H1 (cell line): ENCODE results near the gene DOK1. TPM values are rescaled to one million over a fixed set of nuclear protein-coding genes. Genes with fewer than 3 reads are reported as not detected.

Experiments
- ASH2L ChIP-seq: fragments of 200-600, 300-600 bp; sonication (generic); IDR thresholded peaks from one replicate; pipeline ENCODE4 v1.7.1; 2017; ENCODE audit warnings: low read length
- ATF3 ChIP-seq: IDR thresholded peaks from 2 replicates; pipeline ENCODE4 v1.6.1; 2011; ENCODE audit warnings: low read depth, mild to moderate bottlenecking, low read length; ENCODE audit not compliant: insufficient read depth
- CBX5 ChIP-seq: fragments of 300-800, 300-1000 bp; sonication (generic); IDR thresholded peaks from 2 replicates; pipeline ENCODE4 v1.7.1; 2016; ENCODE audit warnings: antibody characterized with exemption, low read length, low read depth
- CHD2 ChIP-seq: IDR thresholded peaks from 2 replicates; pipeline ENCODE4 v1.6.1; 2012; ENCODE audit warnings: low read length, improper control_type of control experiment
- CTCF ChIP-seq, 3 experiments: IDR thresholded peaks; 1 replicate in 2 of 3; 2 replicates in 1 of 3; pipeline versions ENCODE4 v1.5.1 to v1.6.1; 2011; ENCODE audit warnings: low read length in 3 of 3, mild to moderate bottlenecking in 3 of 3, inconsistent platforms in 2 of 3, low read depth in 1 of 3, moderate library complexity in 1 of 3; ENCODE audit not compliant: insufficient read depth in 1 of 3; ENCODE audit errors: control extremely low read depth in 1 of 3
- EP300 ChIP-seq, 2 experiments: IDR thresholded peaks; 1 replicate in 1 of 2; 2 replicates in 1 of 2; pipeline ENCODE4 v1.6.1; 2011 to 2012; ENCODE audit warnings: low read depth in 2 of 2, low read length in 2 of 2, mild to moderate bottlenecking in 2 of 2, borderline replicate concordance in 1 of 2, inconsistent platforms in 1 of 2, moderate library complexity in 1 of 2
- GTF2F1 ChIP-seq: IDR thresholded peaks from 2 replicates; pipeline ENCODE4 v1.6.1; 2012; ENCODE audit warnings: low read depth, low read length, improper control_type of control experiment, borderline replicate concordance
- HDAC2 ChIP-seq, 2 experiments: fragments of 300-600 bp in 1 of 2; sonication (generic) in 1 of 2; IDR thresholded peaks; 2 replicates each; pipeline ENCODE4 v1.6.1; 2011 to 2012; ENCODE audit warnings: low read depth in 2 of 2, low read length in 2 of 2, mild to moderate bottlenecking in 2 of 2, moderate library complexity in 2 of 2, borderline replicate concordance in 1 of 2, inconsistent platforms in 1 of 2
- JUND ChIP-seq: IDR thresholded peaks from 2 replicates; pipeline ENCODE4 v1.6.1; 2011; ENCODE audit warnings: mild to moderate bottlenecking, improper control_type of control experiment, low read length
- KDM4A ChIP-seq: IDR thresholded peaks from one replicate; pipeline ENCODE4 v1.7.1; 2012; ENCODE audit warnings: low read depth, mild to moderate bottlenecking, moderate library complexity, low read length, inconsistent platforms; ENCODE audit not compliant: severe bottlenecking
- MAFK ChIP-seq: IDR thresholded peaks from 2 replicates; pipeline ENCODE4 v1.6.1; 2012; ENCODE audit warnings: low read depth, mild to moderate bottlenecking, improper control_type of control experiment, low read length
- MAX ChIP-seq: IDR thresholded peaks from 2 replicates; pipeline ENCODE4 v1.6.1; 2012; ENCODE audit warnings: inconsistent platforms
- NRF1 ChIP-seq: IDR thresholded peaks from 2 replicates; pipeline ENCODE4 v1.6.1; 2011; ENCODE audit warnings: mild to moderate bottlenecking, low read depth, low read length, improper control_type of control experiment
- POLR2AphosphoS5 ChIP-seq: IDR thresholded peaks from 2 replicates; pipeline ENCODE4 v1.6.1; 2011; ENCODE audit warnings: low read depth, low read length
- POU5F1 ChIP-seq: IDR thresholded peaks from 2 replicates; pipeline ENCODE4 v1.6.1; 2011; ENCODE audit warnings: low read depth, mild to moderate bottlenecking, low read length, moderate library complexity
- RBBP5 ChIP-seq: IDR thresholded peaks from 2 replicates; pipeline ENCODE4 v1.7.1; 2012; ENCODE audit warnings: low read depth, mild to moderate bottlenecking, inconsistent platforms, low read length, moderate library complexity, borderline replicate concordance
- RFX5 ChIP-seq: IDR thresholded peaks from 2 replicates; pipeline ENCODE4 v1.6.1; 2011; ENCODE audit warnings: low read depth, low read length, improper control_type of control experiment, borderline replicate concordance
- SIX5 ChIP-seq: IDR thresholded peaks from 2 replicates; pipeline ENCODE4 v1.6.1; 2011; ENCODE audit warnings: mild to moderate bottlenecking, low read depth, low read length
- TAF7 ChIP-seq: optimal IDR thresholded peaks from 2 replicates; pipeline ENCODE3; 2011; ENCODE audit warnings: low read depth, mild to moderate bottlenecking, inconsistent platforms, low read length, moderate library complexity, borderline replicate concordance
- TCF12 ChIP-seq: IDR thresholded peaks from 2 replicates; pipeline ENCODE4 v1.6.1; 2011; ENCODE audit warnings: low read depth, mild to moderate bottlenecking, low read length
- polyA plus RNA-seq, 7 experiments: library from polyadenylated mRNA; depleted of rRNA in 3 of 7; stranded (reverse) in 5 of 7; unstranded in 2 of 7; fragments of >200 nt in 5 of 7; fragments of 200-250 nt in 2 of 7; gene quantifications; 1 replicate in 5 of 7; 2 replicates in 1 of 7; 4 replicates in 1 of 7; pipeline versions ENCODE4 v1.2.1 to v1.2.3, GENCODE V29; 2011 to 2013; ENCODE audit warnings: missing spikeins in 2 of 7, mixed read lengths in 2 of 7
- total RNA-seq: library from RNA; stranded (reverse); fragmentation: NEBNext Ultra II Directional; extraction: Animal tissue kit (Norgen Biotek cat#: 25700); gene quantifications from 2 replicates; pipeline ENCODE4 v1.2.1, GENCODE V29; 2021

DOK1 gene
- total and polyA plus RNA-seq, 2 of the 8 experiments (the other 6 are each of a cell fraction or from before 2014, with no cell fraction given) = 11.0 to 14.3 TPM

- TF ChIP-seq RFX5 (no peak), TAF7 (peak; percentile 82), JUND (no peak), CHD2 (peak; percentile 67), HDAC2 (IDR thresholded peaks at IDR 0.05; ENCODE audit: borderline replicate concordance in 1 of 2, low read depth in 2 of 2, low read length in 2 of 2) (peak in 1 of 2 experiments; percentile 37; a peak in 1 of 4 replicates), ATF3 (peak; percentile 58), SIX5 (peak; percentile 85), KDM4A (peak; percentile 88), CBX5 (no peak), GTF2F1 (no peak; the same call in 1 of the 2 replicates), MAFK (no peak), NRF1 (no peak), EP300 (IDR thresholded peaks at IDR 0.05; ENCODE audit: borderline replicate concordance in 1 of 2, low read depth in 2 of 2, low read length in 2 of 2) (peak in 1 of 2 experiments; percentile 5; a peak in 1 of 3 replicates), RBBP5 (peak; percentile 88; the same call in 1 of the 2 replicates), ASH2L (peak; percentile 60), CTCF (IDR thresholded peaks at IDR 0.05; ENCODE audit: control extremely low read depth in 1 of 3, insufficient read depth in 1 of 3, low read depth in 1 of 3, low read length in 3 of 3) (no peak), POLR2AphosphoS5 (peak; percentile 30; the same call in 1 of the 2 replicates), TCF12 (no peak), MAX (peak; percentile 21), POU5F1 (no peak)
These were observed 24.9 kb upstream of the DOK1 start, which contains the start of the genes AUP1 and HTRA2 (continued) for GRCh38 chr2:74529357-74530238.
